Ovary (tissue), 9 donors: ENCODE measurements around the gene NEUROG1. TPM values are rescaled to one million over a fixed set of nuclear protein-coding genes. Genes with fewer than 3 reads are reported as not detected.

ENCODE experiments used
- DNase-seq, 5 donors: peaks; one replicate each; pipeline ENCODE4 v3.0.0-alpha.2; 2019 to 2020
- H3K27ac ChIP-seq, 2 donors: fragments of 200-600 bp; one replicate each; pipeline versions ENCODE4 v1.5.1 to v1.8.0; 2019 to 2022
- H3K27me3 ChIP-seq: fragments of 200-600 bp; one replicate; pipeline ENCODE4 v1.8.0; 2022
- H3K36me3 ChIP-seq: fragments of 200-600 bp; sonication (generic); one replicate; pipeline ENCODE4 v1.5.1; 2019
- H3K4me1 ChIP-seq: one replicate; pipeline ENCODE4 v1.8.1; 2013; ENCODE audit warnings: mild to moderate bottlenecking, moderate library complexity; ENCODE audit not compliant: insufficient read depth
- H3K4me3 ChIP-seq: fragments of 200-600 bp; sonication (generic); one replicate; pipeline ENCODE4 v1.5.1; 2017
- H3K9me3 ChIP-seq, 2 donors: fragments of 200-600 bp in 1 of 2; sonication (generic) in 1 of 2; one replicate each; pipeline versions ENCODE4 v1.5.1 to v1.8.1; 2013 to 2019; ENCODE audit warnings: mild to moderate bottlenecking in 1 of 2, moderate library complexity in 1 of 2
- CTCF ChIP-seq, 3 donors: fragments of 450-650 bp in 2 of 3; fragments of 200-600 bp in 1 of 3; IDR thresholded peaks; one replicate each; pipeline versions ENCODE4 v1.5.1 to v1.8.0; 2016 to 2022; ENCODE audit warnings: antibody characterized with exemption in 3 of 3, mild to moderate bottlenecking in 1 of 3
- EP300 ChIP-seq: sonication (generic); formaldehyde crosslinking; IDR thresholded peaks from one replicate; pipeline ENCODE4 v1.6.1; 2017; ENCODE audit warnings: antibody characterized with exemption
- POLR2A ChIP-seq: fragments of 450-650 bp; IDR thresholded peaks from one replicate; pipeline ENCODE4 v1.6.1; 2017; ENCODE audit warnings: antibody characterized with exemption, mild to moderate bottlenecking, moderate library complexity
- WGBS, 3 donors: extraction: QIAGEN DNeasy Blood & Tissue Kit in 1 of 3; methylation state at CpG; one replicate each; pipeline versions ENCODE4 v1.1.5 to v1.1.7; 2013 to 2017; 5-methylcytosine and 5-hydroxymethylcytosine counted together
- intact Hi-C, 4 donors: fragments of 100-400 bp; cut with DNase I; formaldehyde crosslinking; loops; one replicate each; pipeline versions ENCODE4 v1.11.0 to v1.15.1; 2022 to 2023
- polyA plus RNA-seq, 2 donors: library from polyadenylated mRNA; stranded (reverse); fragments of 200-250 nt in 1 of 2; fragments of 350-450 nt in 1 of 2; fragmentation: Illumina TruSeq in 1 of 2; extraction: RNeasy Lipid Tissue Mini Kit (QIAGEN cat#74804) in 1 of 2; gene quantifications; one replicate each; pipeline ENCODE4 v1.2.3, GENCODE V29; 2013 to 2014
- total RNA-seq, 7 donors: library from RNA; depleted of rRNA in 2 of 7; stranded (reverse); fragments of >200 nt in 2 of 7; fragmentation: NEBNext Ultra II Directional in 3 of 7; extraction: Animal tissue kit (Norgen Biotek cat#: 25700) in 3 of 7; gene quantifications; one replicate each; pipeline versions ENCODE4 v1.1.0 to v1.2.4, GENCODE V29; 2016 to 2023
- donor health status: DM: no; HTN: no; CAD: no; lungs with moderate emphysema.
- donor health status: DM: no; HTN: no; CAD: no.
- donor health status: Bipolar disorder and iron deficiency.
- donor health status: DM: yes; HTN: yes; CAD: no.
- donor health status: DM: no; HTN: no; CAD: no.
- donor health status: DM: yes; HTN: yes; CAD: no.

The NEUROG1 gene
- total and polyA plus RNA-seq, 9 donors: 0.06 TPM; not detected in 8

DNA sequence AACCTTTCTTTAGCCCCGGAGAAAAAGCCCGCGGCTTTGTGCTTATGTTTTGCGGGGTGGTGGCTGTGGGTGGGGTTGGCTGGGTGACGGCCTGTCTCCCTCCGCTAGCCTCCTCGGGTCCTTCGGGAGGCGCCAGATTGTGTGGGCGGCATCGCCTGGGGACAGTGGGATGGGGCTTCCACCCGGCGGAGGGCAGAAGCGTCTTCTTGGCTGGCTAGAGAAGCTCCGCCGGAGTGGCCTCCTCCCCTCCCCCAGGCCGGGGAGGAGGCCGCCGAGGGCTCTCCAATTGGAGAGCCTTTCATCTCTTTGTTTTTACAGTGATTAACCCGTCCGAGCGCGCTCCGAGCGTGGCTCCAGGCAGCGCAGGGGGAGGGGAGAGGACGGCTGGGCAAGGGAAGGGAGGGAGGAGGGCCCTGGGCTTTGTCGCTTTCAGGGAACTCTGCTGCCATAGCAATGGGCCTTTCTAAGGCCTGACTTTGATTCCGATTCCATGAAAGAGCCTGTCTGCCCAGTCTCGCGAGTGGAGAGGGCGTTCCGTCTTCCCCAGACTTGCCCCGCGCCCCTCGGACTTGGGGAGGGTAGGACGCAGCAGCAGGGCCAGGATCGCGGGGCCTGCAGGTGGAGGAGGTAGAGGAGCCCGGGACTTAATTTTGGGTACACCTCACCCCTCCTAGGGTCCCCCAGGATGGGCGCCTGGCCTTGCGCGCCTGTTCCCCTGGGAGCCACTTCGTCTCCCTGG is 46.9 kb downstream of the NEUROG1 start:
- TF ChIP-seq EP300 (no peak), POLR2A (no peak), CTCF (IDR thresholded peaks at IDR 0.05) (no peak)
- Histone ChIP-seq H3K36me3 (no peaks in the 10 kb centered on the region), H3K4me3 (no peak overlapping the region), H3K27me3 (no peaks in the 10 kb centered on the region), H3K4me1 (peaks cover 3% of the 10 kb centered on the region), H3K27ac (no peak overlapping the region), H3K9me3 (no peaks in the 10 kb centered on the region)
- DNase-seq: no peak
- intact Hi-C loops: no loop called here
- WGBS, 3 donors: 0 to 1% (median 1%) methylated on average over 42 to 44 of the region's 44 CpGs

- H3K4me1 ChIP-seq: peaks cover 3% of the 10 kb centered on the region
- H3K27me3 ChIP-seq: no peaks in the 10 kb centered on the region
- no peak overlapping the region for H3K27ac ChIP-seq
- 28 to 42% (median 36%) methylated on average over 11 of the region's 11 CpGs for WGBS, 3 donors
- H3K4me3 ChIP-seq: no peak overlapping the region
- intact Hi-C loops: no loop called here
- TF ChIP-seq CTCF (IDR thresholded peaks at IDR 0.05) (no peak), EP300 (no peak), POLR2A (no peak)
- H3K36me3 ChIP-seq: no peaks in the 10 kb centered on the region
- DNase-seq: no peak
- H3K9me3 ChIP-seq: no peaks in the 10 kb centered on the region
These were observed 47.8 kb downstream of the NEUROG1 start for GRCh38 chr5:135487839-135488514.

DNA sequence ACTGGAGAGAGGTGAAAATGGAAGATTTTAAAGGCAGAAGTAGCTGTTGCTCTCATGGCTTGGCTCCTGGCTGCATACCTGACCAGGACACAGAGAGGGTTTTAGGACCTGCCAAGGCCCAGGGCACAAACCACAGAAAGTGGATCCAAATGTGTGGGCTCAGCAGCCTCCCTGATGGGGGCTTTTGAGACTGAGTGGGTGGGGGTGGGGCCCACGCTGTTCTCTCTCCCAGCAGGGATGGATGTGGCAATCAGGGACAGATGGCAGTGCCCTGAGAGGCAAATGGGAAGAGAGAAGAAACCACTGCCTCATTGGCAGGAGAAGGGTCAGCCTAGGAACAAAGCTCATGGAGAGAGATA is 48.7 kb downstream of the NEUROG1 start:
- no peak for DNase-seq
- Histone ChIP-seq H3K9me3 (no peaks in the 10 kb centered on the region), H3K4me1 (peaks cover 3% of the 10 kb centered on the region), H3K4me3 (no peak overlapping the region), H3K27me3 (no peaks in the 10 kb centered on the region), H3K36me3 (no peaks in the 10 kb centered on the region), H3K27ac (no peak overlapping the region)
- TF ChIP-seq CTCF (IDR thresholded peaks at IDR 0.05): no peak
- no peak for TF ChIP-seq POLR2A
- no peak for TF ChIP-seq EP300
- intact Hi-C loops: no loop called here
- WGBS, 3 donors: 67 to 83% (median 80%) methylated on average over 1 of the region's 1 CpG

GRCh38 chr5:135486131-135487036 is 49.4 kb downstream of the NEUROG1 start:
- no peak for DNase-seq
- TF ChIP-seq POLR2A (no peak), EP300 (no peak), CTCF (IDR thresholded peaks at IDR 0.05) (no peak)
- H3K4me1 ChIP-seq: peaks cover 3% of the 10 kb centered on the region
- intact Hi-C loops: no loop called here
- H3K27me3 ChIP-seq: no peaks in the 10 kb centered on the region
- H3K4me3 ChIP-seq: no peak overlapping the region
- no peaks in the 10 kb centered on the region for H3K9me3 ChIP-seq
- 49 to 64% (median 62%) methylated on average over 13 of the region's 13 CpGs for WGBS, 3 donors
- no peak overlapping the region for H3K27ac ChIP-seq
- no peaks in the 10 kb centered on the region for H3K36me3 ChIP-seq
